Lower lobe of right lung (tissue), 2 donors: ENCODE results near the gene MAPKAPK3. TPM values are rescaled to one million over a fixed set of nuclear protein-coding genes. Genes with fewer than 3 reads are reported as not detected.

Source experiments
- ATAC-seq, 2 donors: fragments of 200-7000 bp; cut with Tn5 transposase; one replicate each; pipeline ENCODE4 v1.9.1; 2020 to 2022; ENCODE audit warnings: mild to moderate bottlenecking in 2 of 2, moderate library complexity in 2 of 2
- DNase-seq: peaks from one replicate; pipeline ENCODE4 v3.0.0-alpha.2; 2020
- H3K27ac ChIP-seq: fragments of 200-600 bp; one replicate; pipeline ENCODE4 v1.8.0; 2022
- H3K27me3 ChIP-seq: fragments of 200-600 bp; one replicate; pipeline ENCODE4 v1.8.0; 2022; ENCODE audit warnings: low read depth
- H3K36me3 ChIP-seq: fragments of 200-600 bp; one replicate; pipeline ENCODE4 v1.8.0; 2022; ENCODE audit warnings: mild to moderate bottlenecking
- H3K4me1 ChIP-seq: fragments of 200-600 bp; one replicate; pipeline ENCODE4 v1.8.0; 2022
- H3K4me3 ChIP-seq: fragments of 200-600 bp; one replicate; pipeline ENCODE4 v1.8.0; 2022; ENCODE audit warnings: mild to moderate bottlenecking
- H3K9me3 ChIP-seq: fragments of 200-600 bp; one replicate; pipeline ENCODE4 v1.8.0; 2022
- CTCF ChIP-seq: fragments of 200-600 bp; IDR thresholded peaks from one replicate; pipeline ENCODE4 v1.8.0; 2022; ENCODE audit warnings: antibody characterized with exemption, mild to moderate bottlenecking
- intact Hi-C: fragments of 100-400 bp; cut with DNase I; formaldehyde crosslinking; loops from one replicate; pipeline ENCODE4 v1.11.0; 2022
- total RNA-seq: library from RNA; stranded (reverse); fragmentation: NEBNext Ultra II Directional; extraction: Animal tissue kit (Norgen Biotek cat#: 25700); gene quantifications from one replicate; pipeline ENCODE4 v1.2.1, GENCODE V29; 2021
- donor health status: DM: no; HTN: yes; CAD: no; lungs with severe emphysema.

The MAPKAPK3 gene
- total RNA-seq, 1 donor from 2014 or later: 68.6 TPM

- no peaks in the 10 kb centered on the region for H3K9me3 ChIP-seq
- peaks cover 37% of the 10 kb centered on the region for H3K36me3 ChIP-seq
- intact Hi-C loops: no loop called here
- ATAC-seq: no peak
- no peak overlapping the region for H3K4me3 ChIP-seq
- TF ChIP-seq CTCF: no peak
- H3K27me3 ChIP-seq: no peaks in the 10 kb centered on the region
- DNase-seq: no peak
- H3K27ac ChIP-seq: no peak overlapping the region
- peaks cover 9% of the 10 kb centered on the region for H3K4me1 ChIP-seq
These were observed 21.0 kb downstream of the MAPKAPK3 start for GRCh38 chr3:50637945-50638344.

- TF ChIP-seq CTCF: no peak
- H3K9me3 ChIP-seq: no peaks in the 10 kb centered on the region
- H3K27me3 ChIP-seq: no peaks in the 10 kb centered on the region
- H3K4me3 ChIP-seq: no peak overlapping the region
- no peak for ATAC-seq
- intact Hi-C loops: no loop called here
- no peak overlapping the region for H3K27ac ChIP-seq
- H3K4me1 ChIP-seq: peaks cover 9% of the 10 kb centered on the region
- DNase-seq: no peak
- H3K36me3 ChIP-seq: peaks cover 48% of the 10 kb centered on the region
These were observed 22.1 kb downstream of the MAPKAPK3 start for GRCh38 chr3:50639055-50639494.

GRCh38 chr3:50642382-50642781, 25.4 kb downstream of the MAPKAPK3 start:
- intact Hi-C loops: no loop called here
- Histone ChIP-seq H3K4me1 (no peaks in the 10 kb centered on the region), H3K36me3 (peaks cover 81% of the 10 kb centered on the region), H3K27ac (no peak overlapping the region), H3K4me3 (no peak overlapping the region), H3K9me3 (no peaks in the 10 kb centered on the region), H3K27me3 (no peaks in the 10 kb centered on the region)
- DNase-seq (no peak), ATAC-seq (no peak)
- TF ChIP-seq CTCF: no peak

GRCh38 chr3:50644561-50644960, 27.6 kb downstream of the MAPKAPK3 start:
- no peak for TF ChIP-seq CTCF
- Histone ChIP-seq H3K9me3 (no peaks in the 10 kb centered on the region), H3K4me3 (no peak overlapping the region), H3K27ac (no peak overlapping the region), H3K27me3 (no peaks in the 10 kb centered on the region), H3K36me3 (peaks cover 98% of the 10 kb centered on the region), H3K4me1 (no peaks in the 10 kb centered on the region)
- intact Hi-C loops: no loop called here
- no peak for ATAC-seq
- DNase-seq: no peak

GRCh38 chr3:50645378-50645777, 28.4 kb downstream of the MAPKAPK3 start:
- H3K36me3 ChIP-seq: peaks cover 90% of the 10 kb centered on the region
- H3K4me1 ChIP-seq: no peaks in the 10 kb centered on the region
- no peak for TF ChIP-seq CTCF
- intact Hi-C loops: no loop called here
- no peak for DNase-seq
- H3K9me3 ChIP-seq: no peaks in the 10 kb centered on the region
- H3K4me3 ChIP-seq: no peak overlapping the region
- ATAC-seq: no peak
- H3K27ac ChIP-seq: no peak overlapping the region
- H3K27me3 ChIP-seq: no peaks in the 10 kb centered on the region

- no peaks in the 10 kb centered on the region for H3K9me3 ChIP-seq
- no peaks in the 10 kb centered on the region for H3K27me3 ChIP-seq
- intact Hi-C loops: no loop called here
- no peak for TF ChIP-seq CTCF
- ATAC-seq: no peak
- peaks cover 61% of the 10 kb centered on the region for H3K36me3 ChIP-seq
- H3K4me1 ChIP-seq: no peaks in the 10 kb centered on the region
- no peak overlapping the region for H3K4me3 ChIP-seq
- H3K27ac ChIP-seq: no peak overlapping the region
- DNase-seq: no peak
These were observed 31.4 kb downstream of the MAPKAPK3 start for GRCh38 chr3:50648313-50648712.
